Measurements from ENCODE around the gene ZC3H6.

Gene ZC3H6, protein sequence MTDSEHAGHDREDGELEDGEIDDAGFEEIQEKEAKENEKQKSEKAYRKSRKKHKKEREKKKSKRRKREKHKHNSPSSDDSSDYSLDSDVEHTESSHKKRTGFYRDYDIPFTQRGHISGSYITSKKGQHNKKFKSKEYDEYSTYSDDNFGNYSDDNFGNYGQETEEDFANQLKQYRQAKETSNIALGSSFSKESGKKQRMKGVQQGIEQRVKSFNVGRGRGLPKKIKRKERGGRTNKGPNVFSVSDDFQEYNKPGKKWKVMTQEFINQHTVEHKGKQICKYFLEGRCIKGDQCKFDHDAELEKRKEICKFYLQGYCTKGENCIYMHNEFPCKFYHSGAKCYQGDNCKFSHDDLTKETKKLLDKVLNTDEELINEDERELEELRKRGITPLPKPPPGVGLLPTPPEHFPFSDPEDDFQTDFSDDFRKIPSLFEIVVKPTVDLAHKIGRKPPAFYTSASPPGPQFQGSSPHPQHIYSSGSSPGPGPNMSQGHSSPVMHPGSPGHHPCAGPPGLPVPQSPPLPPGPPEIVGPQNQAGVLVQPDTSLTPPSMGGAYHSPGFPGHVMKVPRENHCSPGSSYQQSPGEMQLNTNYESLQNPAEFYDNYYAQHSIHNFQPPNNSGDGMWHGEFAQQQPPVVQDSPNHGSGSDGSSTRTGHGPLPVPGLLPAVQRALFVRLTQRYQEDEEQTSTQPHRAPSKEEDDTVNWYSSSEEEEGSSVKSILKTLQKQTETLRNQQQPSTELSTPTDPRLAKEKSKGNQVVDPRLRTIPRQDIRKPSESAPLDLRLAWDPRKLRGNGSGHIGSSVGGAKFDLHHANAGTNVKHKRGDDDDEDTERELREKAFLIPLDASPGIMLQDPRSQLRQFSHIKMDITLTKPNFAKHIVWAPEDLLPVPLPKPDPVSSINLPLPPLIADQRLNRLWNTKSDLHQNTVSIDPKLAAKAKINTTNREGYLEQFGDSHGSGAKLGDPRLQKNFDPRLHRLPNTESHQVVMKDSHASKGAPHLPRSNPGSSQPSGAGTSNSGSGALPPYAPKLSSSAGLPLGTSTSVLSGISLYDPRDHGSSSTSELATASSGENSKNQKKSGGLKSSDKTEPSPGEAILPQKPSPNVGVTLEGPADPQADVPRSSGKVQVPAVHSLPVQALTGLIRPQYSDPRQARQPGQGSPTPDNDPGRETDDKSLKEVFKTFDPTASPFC

GRCh38 chr2:112275311-112275886 lies at the start of gene ZC3H6:
Gene ZC3H6 (plus strand): TSS chr2:112275597. CDS start chr2:112275995, 398 bp downstream.
- DNase-seq, result peak; percentile 89 to 92

DNA sequence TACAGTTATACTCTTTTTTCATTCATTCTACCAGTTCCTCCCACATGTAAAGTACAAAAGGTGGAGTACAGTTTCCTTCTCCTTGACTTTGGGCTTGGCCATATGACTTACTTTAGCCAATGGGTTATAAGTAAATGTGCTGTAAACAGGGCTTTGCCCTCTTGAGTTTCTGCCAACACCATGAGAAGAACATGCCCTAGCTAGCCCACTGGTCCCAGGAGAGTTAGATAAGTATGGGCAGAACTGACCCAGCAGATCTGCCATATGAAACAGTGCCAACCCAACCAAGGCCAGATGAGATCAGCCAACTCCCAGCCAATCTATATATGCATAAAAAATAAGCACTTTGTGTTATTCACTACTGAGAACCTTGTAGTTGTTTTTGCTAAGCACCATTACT lies 46.0 kb upstream of the ZC3H6 start:
- DNase-seq, result no peak

DNA sequence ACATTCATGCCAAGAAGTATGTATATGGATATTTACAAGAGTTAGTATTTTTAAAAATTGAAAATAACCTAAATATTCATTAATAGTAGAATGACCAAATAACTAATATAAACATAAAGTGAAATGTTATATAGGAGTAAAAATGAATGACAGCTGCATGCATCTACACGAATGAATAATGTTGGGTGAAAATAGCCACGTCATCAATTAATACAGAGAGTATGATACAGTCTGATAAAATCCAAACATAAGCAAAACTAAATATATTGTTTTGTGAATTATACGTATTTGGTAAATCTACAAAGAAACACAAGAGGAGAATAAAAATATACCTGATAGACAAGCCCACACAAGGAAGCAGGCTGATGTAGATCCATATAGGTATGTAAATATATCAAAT lies 45.0 kb upstream of the ZC3H6 start:
- no peak for DNase-seq

GRCh38 chr2:112239862-112240261 lies 35.5 kb upstream of the ZC3H6 start:
- no peak for DNase-seq

DNA sequence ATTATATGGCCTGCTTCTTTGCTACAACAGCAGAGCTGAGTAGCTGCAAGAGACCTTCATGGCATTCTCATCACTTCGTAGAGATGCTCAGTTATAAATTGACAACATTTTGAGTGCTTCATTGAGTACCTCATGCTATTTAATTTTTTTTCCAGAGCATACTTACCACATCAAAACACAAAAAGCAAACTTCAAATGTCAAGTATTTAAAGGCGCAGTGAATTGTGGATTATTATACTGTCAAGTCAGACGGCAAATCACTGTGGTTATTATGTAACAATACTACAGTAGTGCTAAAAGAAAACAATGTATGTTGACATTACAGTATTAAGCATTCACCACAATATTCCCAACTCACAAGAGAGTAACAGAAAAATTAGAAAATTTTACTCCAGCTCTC lies 33.0 kb upstream of the ZC3H6 start:
- no peak for DNase-seq

- DNase-seq, result no peak
Measured at GRCh38 chr2:112243233-112243632, 32.2 kb upstream of the ZC3H6 start.

DNA sequence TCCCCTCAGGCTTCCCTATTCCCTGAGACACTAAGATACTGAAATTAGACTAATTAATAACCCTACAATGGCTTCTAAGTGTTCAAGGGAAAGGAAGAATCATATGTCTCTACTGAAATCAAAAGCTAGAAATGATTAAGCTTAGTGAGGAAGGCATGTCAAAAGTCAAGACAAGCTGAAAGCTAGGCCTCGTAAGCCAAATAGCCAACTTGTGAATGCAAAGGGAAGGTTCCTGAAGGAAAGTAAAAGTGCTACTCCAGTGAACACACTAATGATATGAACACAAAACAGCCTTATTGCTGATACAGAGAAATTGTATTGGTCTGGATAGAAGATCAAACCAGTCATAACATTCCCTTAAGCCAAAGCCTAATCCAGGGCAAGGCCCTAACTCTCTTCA lies 30.5 kb upstream of the ZC3H6 start:
- no peak for DNase-seq

- DNase-seq, result no peak
Measured at GRCh38 chr2:112251271-112251670, 24.1 kb upstream of the ZC3H6 start.

DNA sequence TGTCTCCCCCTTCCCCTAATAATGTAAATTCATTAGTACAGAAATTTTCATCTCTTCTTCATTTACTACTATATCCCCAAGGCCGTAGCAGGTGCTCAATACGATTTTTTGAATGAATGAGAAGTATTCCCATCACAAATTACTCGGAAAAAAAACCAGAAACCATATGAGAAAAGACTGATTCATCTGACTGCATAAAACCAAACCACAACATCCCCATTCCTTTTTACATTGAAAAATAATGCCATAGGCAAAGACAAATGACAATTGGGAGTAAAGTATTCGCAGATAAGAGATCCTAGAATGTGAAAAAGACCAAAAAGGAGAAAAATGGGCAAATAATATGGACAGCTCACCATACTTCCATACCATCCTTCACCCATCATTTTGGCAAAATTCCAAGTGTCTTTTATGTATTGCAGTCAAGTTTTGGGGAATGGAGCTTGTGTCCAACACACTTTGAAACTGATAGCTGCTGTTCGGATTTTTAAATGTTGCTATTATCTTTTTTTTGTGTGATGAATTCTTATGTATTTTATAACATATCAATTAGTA lies 22.1 kb upstream of the ZC3H6 start:
- no peak for DNase-seq

DNA sequence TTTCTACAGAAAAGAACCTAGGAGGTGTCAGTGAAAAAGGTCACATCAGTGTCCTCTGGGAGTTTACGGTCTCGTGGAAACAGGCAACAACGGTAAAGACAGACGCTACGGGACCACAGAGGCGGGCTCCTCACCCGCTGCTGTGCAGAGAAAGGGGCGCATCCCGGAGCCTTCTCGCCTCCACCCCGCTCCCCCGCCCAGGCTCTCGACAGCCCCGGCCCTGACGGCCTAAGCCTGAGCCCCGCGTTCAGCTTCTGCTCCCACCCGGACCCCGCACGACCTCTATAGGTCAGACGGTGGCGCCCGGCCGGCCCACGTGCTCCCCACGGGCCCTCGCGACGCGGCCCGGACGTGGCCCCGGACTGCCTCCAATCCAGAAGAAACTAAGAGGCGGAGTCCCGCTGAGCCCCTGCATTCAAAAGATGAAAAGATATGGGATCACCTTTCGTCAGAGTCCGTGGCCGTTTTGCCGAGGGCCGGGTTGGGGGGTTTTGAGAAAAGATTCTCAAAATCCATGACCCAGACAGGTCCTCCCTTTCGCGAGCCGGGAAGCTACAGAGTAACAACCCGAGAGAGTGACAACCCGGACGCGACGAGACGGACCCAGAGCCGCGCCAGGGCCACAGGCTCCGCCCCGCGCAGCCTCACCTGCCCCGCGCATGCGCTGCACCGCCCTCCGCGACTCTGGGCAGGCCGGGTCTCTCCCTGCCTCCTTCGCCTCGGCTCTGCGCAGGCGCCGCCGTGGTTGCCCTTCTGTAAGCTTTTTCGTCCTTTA lies 20.7 kb upstream of the ZC3H6 start, which contains the start of gene ZC3H8:
TSS of gene ZC3H8 (minus strand) at position 577 of the 775 bp plus-strand sequence. CDS start at position 516, 61 bp downstream.
- DNase-seq, result peak; percentile 84 to 94

GRCh38 chr2:112255875-112256274 lies 19.5 kb upstream of the ZC3H6 start:
- DNase-seq, result no peak

DNA sequence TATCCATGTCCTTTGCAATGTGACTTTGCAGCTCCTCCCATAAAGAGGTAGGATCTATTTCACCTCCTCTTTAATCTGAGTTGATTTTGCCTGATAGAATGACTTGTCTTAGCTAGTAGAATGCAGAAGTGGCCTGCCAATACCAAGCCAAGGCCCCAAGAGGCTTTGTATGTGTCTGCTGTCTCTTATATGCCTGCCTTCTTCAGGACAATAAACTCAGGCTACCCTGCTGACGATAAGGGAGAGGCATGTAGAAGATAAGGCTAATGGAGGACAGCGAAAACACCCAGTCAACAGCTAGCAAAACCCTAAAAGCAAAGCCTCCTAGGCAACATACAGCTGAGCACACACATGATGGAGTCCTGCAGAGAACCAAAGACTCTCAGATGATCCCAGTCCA lies 18.7 kb upstream of the ZC3H6 start:
- no peak for DNase-seq

DNA sequence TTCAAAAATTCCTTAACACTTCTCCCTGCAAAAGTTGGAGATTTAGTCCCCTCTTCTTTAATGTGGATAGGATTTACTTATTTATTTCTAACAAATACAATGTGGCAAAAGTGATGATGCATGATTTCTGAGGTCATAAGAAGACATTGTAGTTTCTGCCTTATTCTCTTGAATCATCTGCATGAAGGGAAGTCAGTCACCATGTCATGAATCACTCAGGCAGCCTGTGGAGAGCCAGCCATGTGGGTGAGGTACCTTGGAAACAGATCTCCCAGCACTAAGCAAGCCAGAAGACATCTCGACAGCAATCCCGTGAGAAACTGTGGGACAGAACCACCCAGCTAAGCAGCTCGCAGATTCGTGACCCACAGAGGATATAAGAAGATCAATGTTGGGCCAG lies 17.8 kb upstream of the ZC3H6 start:
- DNase-seq, result no peak

- DNase-seq, result peak; percentile 43 to 59
Measured at GRCh38 chr2:112259509-112260294, 15.7 kb upstream of the ZC3H6 start.

GRCh38 chr2:112260295-112260625 lies 15.1 kb upstream of the ZC3H6 start:
- no peak for DNase-seq

GRCh38 chr2:112262876-112263275 lies 12.5 kb upstream of the ZC3H6 start:
- no peak for DNase-seq

GRCh38 chr2:112268547-112268946 lies 6.8 kb upstream of the ZC3H6 start:
- no peak for DNase-seq

GRCh38 chr2:112272669-112273068 lies 2.7 kb upstream of the ZC3H6 start:
- DNase-seq, result no peak

- no peak for DNase-seq
Measured at GRCh38 chr2:112273349-112273748, 2.0 kb upstream of the ZC3H6 start.

DNA sequence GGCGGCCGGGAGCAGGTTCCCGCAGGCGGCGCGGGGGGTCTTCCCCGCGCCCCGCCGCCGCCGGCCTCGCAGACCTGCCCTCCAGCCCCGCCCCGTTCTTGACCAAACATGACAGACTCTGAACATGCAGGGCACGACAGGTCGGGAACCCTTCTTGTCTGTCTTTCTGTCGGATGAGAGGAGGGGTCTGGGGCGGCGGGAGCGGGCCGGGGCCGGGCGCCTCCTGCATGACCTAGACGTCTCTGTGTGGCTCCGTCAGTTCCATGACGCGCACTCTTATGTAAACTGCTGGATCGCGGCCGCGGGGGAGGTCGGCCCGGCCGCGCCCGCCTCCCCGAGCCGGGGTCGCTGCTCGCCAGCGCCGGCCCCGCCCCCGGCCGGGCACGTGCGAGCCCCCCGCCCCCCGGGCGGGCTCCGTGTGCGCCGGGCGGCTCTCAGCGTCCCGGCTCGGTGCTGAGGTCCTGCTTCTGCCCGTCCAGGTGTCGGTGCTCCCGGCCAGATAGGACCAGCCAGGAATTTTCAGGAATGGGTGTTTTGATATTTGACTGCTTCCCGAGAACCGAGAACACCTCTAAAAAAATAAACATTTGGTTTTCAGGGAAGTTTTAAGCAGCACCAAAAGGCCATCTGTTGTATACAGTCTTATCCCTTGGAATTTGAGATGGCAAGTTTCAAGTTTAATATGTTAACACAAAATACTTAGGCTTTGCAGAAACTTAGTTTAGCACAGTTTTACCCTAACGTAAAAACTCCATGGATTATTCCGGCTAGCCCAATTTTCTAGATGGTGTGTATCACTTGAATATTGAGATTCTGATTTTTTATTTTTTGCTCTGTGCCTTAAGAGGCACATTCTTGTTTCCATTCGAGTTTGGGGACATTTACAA lies 733 bp downstream of the ZC3H6 start:
- peak; percentile 69 to 85 for DNase-seq

Measured in SHP77 (cell line).